HepG2 (cell line): Measurements from ENCODE around the gene PCED1B. TPM values are rescaled to one million over a fixed set of nuclear protein-coding genes. Genes with fewer than 3 reads are reported as not detected.

Source experiments
- ATAC-seq: fragments of 200-7000 bp; cut with Tn5 transposase; 3 replicates; pipeline ENCODE4 v1.9.1; 2020; ENCODE audit warnings: mild to moderate bottlenecking, moderate library complexity
- BruUV-seq: library from RNA; stranded (reverse); fragments of 400-500 nt; replicated peaks from 2 replicates; lab custom pipeline; 2021; lab: Mats Ljungman, UMichigan
- CTCF ChIA-PET: fragments of 300-600 bp; formaldehyde crosslinking; extraction: SDS; loops from one replicate; lab custom pipeline; 2021; ENCODE audit warnings: low total read pairs, inconsistent platforms, low intra/inter-chr PET ratio; lab: Yijun Ruan, JAX
- POLR2A ChIA-PET: fragments of 350-600 bp; sonication (Branson Sonifier 250); formaldehyde crosslinking; loops from one replicate; lab custom pipeline; 2020; ENCODE audit warnings: antibody characterized with exemption, inconsistent platforms; lab: Yijun Ruan, JAX
- DNase-seq: peaks from one replicate; pipeline ENCODE4 v3.0.0-alpha.2; 2015; ENCODE audit warnings: low spot score
- FAIRE-seq: peaks from 3 replicates; lab custom pipeline; 2011; peaks lifted over from hg19 to GRCh38; lab: Jason Lieb, UNC
- H2AFZ ChIP-seq: one replicate; pipeline ENCODE4 v1.6.1; 2011; ENCODE audit warnings: low read length, inconsistent platforms
- H3K27ac ChIP-seq: fragments of 300-600 bp; 3 replicates; pipeline ENCODE4 v1.8.0; 2011; ENCODE audit warnings: mixed run types, mild to moderate bottlenecking, mixed read lengths, low read length, inconsistent platforms; ENCODE audit not compliant: insufficient read depth; ENCODE audit errors: extremely low read length
- H3K27me3 ChIP-seq, 2 experiments: fragments of 200-600 bp in 1 of 2; 2 replicates in 1 of 2; 3 replicates in 1 of 2; pipeline versions ENCODE4 v1.6.0 to v1.8.0; 2011; ENCODE audit warnings: low read length in 2 of 2, mild to moderate bottlenecking in 2 of 2, moderate library complexity in 2 of 2, inconsistent platforms in 1 of 2; ENCODE audit not compliant: insufficient read depth in 2 of 2, control insufficient read depth in 1 of 2
- H3K36me3 ChIP-seq, 2 experiments: fragments of 200-600 bp in 1 of 2; replicated peaks in 1 of 2; 2 replicates in 1 of 2; 3 replicates in 1 of 2; pipeline versions ENCODE4 v1.5.1 to v1.8.0; 2011; ENCODE audit warnings: low read length in 2 of 2, inconsistent platforms in 1 of 2; ENCODE audit not compliant: insufficient read depth in 2 of 2, control insufficient read depth in 1 of 2
- H3K4me1 ChIP-seq: 2 replicates; pipeline ENCODE4 v1.5.1; 2012; ENCODE audit warnings: low read length, inconsistent platforms; ENCODE audit not compliant: insufficient read depth
- H3K4me2 ChIP-seq: 2 replicates; pipeline ENCODE4 v1.6.0; 2011; ENCODE audit warnings: low read depth, low read length, inconsistent platforms
- H3K4me3 ChIP-seq, 3 experiments: fragments of 200-600 bp in 1 of 3; sonication (generic), shearing (Covaris generic) in 1 of 3; replicated peaks in 1 of 3; 2 replicates each; pipeline ENCODE4 v1.5.1; 2011 to 2016; ENCODE audit warnings: low read length in 3 of 3, inconsistent platforms in 2 of 3, low read depth in 2 of 3, mild to moderate bottlenecking in 2 of 3, control low read depth in 1 of 3, mixed read lengths in 1 of 3; ENCODE audit not compliant: insufficient read depth in 1 of 3
- H3K79me2 ChIP-seq: one replicate; pipeline ENCODE4 v1.6.1; 2011; ENCODE audit warnings: low read length, inconsistent platforms; ENCODE audit not compliant: insufficient read depth
- H3K9ac ChIP-seq: 2 replicates; pipeline ENCODE4 v1.6.0; 2011; ENCODE audit warnings: mild to moderate bottlenecking, low read depth, low read length, inconsistent platforms; ENCODE audit not compliant: insufficient read depth
- H3K9me3 ChIP-seq: 2 replicates; pipeline ENCODE4 v1.5.1; 2012; ENCODE audit warnings: mild to moderate bottlenecking, low read length
- H4K20me1 ChIP-seq: 2 replicates; pipeline ENCODE4 v1.6.0; 2011; ENCODE audit warnings: inconsistent platforms, mild to moderate bottlenecking, low read length, moderate library complexity; ENCODE audit not compliant: insufficient read depth
- ARID2 ChIP-seq: sonication (generic); formaldehyde crosslinking; IDR thresholded peaks from 2 replicates; pipeline ENCODE4 v1.8.1; 2022; ENCODE audit warnings: mild to moderate bottlenecking, missing genetic modification reagents, borderline replicate concordance
- ARNTL ChIP-seq: sonication (generic); formaldehyde crosslinking; IDR thresholded peaks from 2 replicates; pipeline ENCODE4 v1.4.0; 2020; ENCODE audit warnings: mild to moderate bottlenecking, missing genetic modification reagents
- CREM ChIP-seq, 2 experiments: sonication (generic) in 1 of 2; formaldehyde crosslinking in 1 of 2; IDR thresholded peaks; 2 replicates each; pipeline versions ENCODE4 v1.4.0 to v1.6.1; 2016 to 2020; ENCODE audit warnings: antibody characterized with exemption in 1 of 2, mild to moderate bottlenecking in 1 of 2, missing genetic modification reagents in 1 of 2
- DR1 ChIP-seq: sonication (generic); formaldehyde crosslinking; IDR thresholded peaks from 2 replicates; pipeline ENCODE4 v1.8.0; 2021; ENCODE audit warnings: mild to moderate bottlenecking, missing genetic modification reagents, inconsistent platforms
- FOXO1 ChIP-seq: sonication (generic); formaldehyde crosslinking; IDR thresholded peaks from 2 replicates; pipeline ENCODE4 v1.4.0; 2020; ENCODE audit warnings: missing genetic modification reagents
- KDM3A ChIP-seq: IDR thresholded peaks from 2 replicates; pipeline ENCODE4 v1.6.1; 2018; ENCODE audit warnings: low read depth, missing compliant biosample characterization
- NCOA5 ChIP-seq: sonication (generic); formaldehyde crosslinking; IDR thresholded peaks from 2 replicates; pipeline ENCODE4 v1.4.0; 2020; ENCODE audit warnings: missing genetic modification reagents
- POLR2AphosphoS5 ChIP-seq: IDR thresholded peaks from 2 replicates; pipeline ENCODE4 v1.6.1; 2012; ENCODE audit warnings: low read depth, low read length
- PRMT3 ChIP-seq: sonication (generic); formaldehyde crosslinking; IDR thresholded peaks from 2 replicates; pipeline ENCODE4 v1.8.1; 2022; ENCODE audit warnings: low read depth, mild to moderate bottlenecking, moderate library complexity, missing genetic modification reagents, borderline replicate concordance
- SKI ChIP-seq: fragments of 450-650 bp; IDR thresholded peaks from one replicate; pipeline ENCODE4 v1.6.1; 2018; ENCODE audit warnings: mild to moderate bottlenecking; ENCODE audit not compliant: partially characterized antibody
- SPEN ChIP-seq: sonication (generic); formaldehyde crosslinking; IDR thresholded peaks from 2 replicates; pipeline ENCODE4 v1.5.1; 2020; ENCODE audit warnings: low read depth, mild to moderate bottlenecking, missing genetic modification reagents
- STAG1 ChIP-seq: sonication (generic); formaldehyde crosslinking; IDR thresholded peaks from 2 replicates; pipeline ENCODE4 v1.4.0; 2020; ENCODE audit warnings: missing genetic modification reagents
- TOPORS ChIP-seq: sonication (generic); formaldehyde crosslinking; IDR thresholded peaks from 2 replicates; pipeline ENCODE4 v1.8.0; 2023; ENCODE audit warnings: mild to moderate bottlenecking, missing genetic modification reagents
- ZBTB1 ChIP-seq: sonication (generic); formaldehyde crosslinking; IDR thresholded peaks from 2 replicates; pipeline ENCODE4 v1.4.0; 2020; ENCODE audit warnings: missing genetic modification reagents, borderline replicate concordance
- ZNF17 ChIP-seq: sonication (generic); formaldehyde crosslinking; IDR thresholded peaks from 2 replicates; pipeline ENCODE4 v1.5.0; 2020; ENCODE audit warnings: mild to moderate bottlenecking, missing genetic modification reagents
- ZNF230 ChIP-seq: sonication (generic); formaldehyde crosslinking; IDR thresholded peaks from 2 replicates; pipeline ENCODE4 v1.4.0; 2020; ENCODE audit warnings: mild to moderate bottlenecking, missing genetic modification reagents
- ZNF343 ChIP-seq: sonication (generic); formaldehyde crosslinking; IDR thresholded peaks from 2 replicates; pipeline ENCODE4 v1.4.0; 2020; ENCODE audit warnings: mild to moderate bottlenecking, missing genetic modification reagents
- ZNF484 ChIP-seq: sonication (generic); formaldehyde crosslinking; IDR thresholded peaks from 2 replicates; pipeline ENCODE4 v1.5.1; 2020; ENCODE audit warnings: mild to moderate bottlenecking, low read depth, missing genetic modification reagents, borderline replicate concordance
- ZNF639 ChIP-seq: conservative IDR thresholded peaks from 2 replicates; pipeline ENCODE4 v1.6.1; 2018; ENCODE audit warnings: missing genetic modification reagents
- ZNF790 ChIP-seq: sonication (generic); formaldehyde crosslinking; IDR thresholded peaks from 2 replicates; pipeline ENCODE4 v1.8.0; 2022; ENCODE audit warnings: missing genetic modification reagents, mild to moderate bottlenecking, borderline replicate concordance
- WGBS: methylation state at CpG from one replicate; pipeline ENCODE4 v1.1.6; 2017; ENCODE audit warnings: low lambda C conversion rate; 5-methylcytosine and 5-hydroxymethylcytosine counted together
- in situ Hi-C: cut with HindIII; loops from 2 replicates; pipeline ENCODE4 v1.10.0; 2017; ENCODE audit warnings: low pct_unique_long_range_greater_than_20kb; ENCODE audit not compliant: extremely low pct_ligation_motif_present
- intact Hi-C: fragments of 100-400 bp; cut with micrococcal nuclease; formaldehyde crosslinking; loops from one replicate; pipeline ENCODE4 v1.10.0; 2022; ENCODE audit not compliant: unreplicated experiment
- polyA plus RNA-seq, 8 experiments: library from polyadenylated mRNA; depleted of rRNA in 3 of 8; stranded (reverse) in 7 of 8; unstranded in 1 of 8; fragments of >200 nt; fragmentation: Illumina TruSeq in 4 of 8; extraction: Trizol in 4 of 8; gene quantifications; 2 replicates each; pipeline versions ENCODE4 v1.2.1 to v1.2.3, GENCODE V29; 2011 to 2016; ENCODE audit warnings: low read depth in 4 of 8, missing spikeins in 1 of 8, mixed read lengths in 1 of 8; ENCODE audit not compliant: insufficient read depth in 1 of 8
- total RNA-seq, 5 experiments: library from RNA; depleted of rRNA; stranded (reverse); fragments of >200 nt; fragmentation: Illumina TruSeq; extraction: Trizol; gene quantifications; 2 replicates each; pipeline ENCODE4 v1.2.3, GENCODE V29; 2016; ENCODE audit warnings: low read depth in 1 of 5
- TF ChIP-seq, protein P1 (sequence below): IDR thresholded peaks from 2 replicates; pipeline ENCODE4 v1.6.1; 2016; ENCODE audit warnings: low read depth, control low read depth

PCED1B gene
- total and polyA plus RNA-seq, 2 of the 13 experiments (the other 11 are each of a cell fraction or from before 2014, with no cell fraction given), result 0.11 to 0.37 TPM

GRCh38 chr12:47141459-47141858, 62.0 kb downstream of the PCED1B start:
- FAIRE-seq (no peak), ATAC-seq (no peak), DNase-seq (no peak)
- H3K4me3 ChIP-seq, result no peak overlapping the region
- TF ChIP-seq ZNF790, result no peak
- TF ChIP-seq ARNTL (CRISPR knock-in tag), result no peak
- TF ChIP-seq ZBTB1 (CRISPR knock-in tag), result no peak
- no peak for TF ChIP-seq ZNF639
- TF ChIP-seq NCOA5 (CRISPR knock-in tag), result no peak
- no peak for TF ChIP-seq SKI
- no peak for TF ChIP-seq KDM3A
- no peak for TF ChIP-seq ARID2 (CRISPR knock-in tag)
- no peaks in the 10 kb centered on the region for H4K20me1 ChIP-seq
- H3K27ac ChIP-seq, result no peak overlapping the region
- H3K4me1 ChIP-seq, result no peaks in the 10 kb centered on the region
- intact Hi-C loops (no loop called here), in situ Hi-C loops (no loop called here)
- no peaks in the 10 kb centered on the region for H3K27me3 ChIP-seq
- ChIA-PET POLR2A (no interaction called here), CTCF (no interaction called here)
- H3K4me2 ChIP-seq, result no peak overlapping the region
- no TSS peak for BruUV-seq
- no peak overlapping the region for H2AFZ ChIP-seq
- H3K9ac ChIP-seq, result no peak overlapping the region
- no peaks in the 10 kb centered on the region for H3K9me3 ChIP-seq
- no peaks in the 10 kb centered on the region for H3K36me3 ChIP-seq
- H3K79me2 ChIP-seq, result no peaks in the 10 kb centered on the region

DNA sequence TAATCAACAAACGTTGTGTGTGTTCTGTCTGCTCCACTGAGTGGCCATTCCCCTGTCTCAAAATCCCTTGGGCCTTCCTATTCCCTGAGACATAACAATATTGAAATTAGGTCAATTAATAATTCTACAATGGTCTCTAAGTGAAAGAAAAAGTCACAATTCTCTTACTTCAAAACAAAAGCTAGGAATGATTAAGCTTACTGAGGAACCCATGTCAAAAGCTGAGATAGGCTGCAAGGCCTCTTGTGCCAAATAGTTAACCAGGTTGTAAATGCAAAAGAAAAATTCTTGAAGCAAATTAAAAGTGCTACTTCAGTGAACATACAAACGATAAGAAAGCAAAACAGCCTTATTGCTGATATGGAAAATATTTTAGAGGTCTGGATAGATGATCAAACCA, 65.3 kb downstream of the PCED1B start:
- no peak for ATAC-seq
- Histone ChIP-seq H3K4me3 (no peak overlapping the region), H3K36me3 (no peaks in the 10 kb centered on the region), H3K4me1 (no peaks in the 10 kb centered on the region), H4K20me1 (no peaks in the 10 kb centered on the region), H3K27ac (no peak overlapping the region), H3K79me2 (no peaks in the 10 kb centered on the region), H3K27me3 (no peaks in the 10 kb centered on the region), H3K9ac (no peak overlapping the region), H2AFZ (no peak overlapping the region), H3K4me2 (no peak overlapping the region), H3K9me3 (no peaks in the 10 kb centered on the region)
- FAIRE-seq, result no peak
- 0% methylated on average over 2 of the region's 2 CpGs for WGBS
- in situ Hi-C loops, result no loop called here
- ChIA-PET CTCF (no interaction called here), POLR2A (no interaction called here)
- intact Hi-C loops, result no loop called here
- DNase-seq, result no peak
- BruUV-seq, result no TSS peak
- TF ChIP-seq PRMT3 (no peak), ZNF17 (CRISPR knock-in tag) (no peak), ZNF484 (CRISPR knock-in tag) (no peak), SPEN (CRISPR knock-in tag) (no peak), ZNF343 (CRISPR knock-in tag) (no peak), CREM (IDR thresholded peaks at IDR 0.05) (no peak), CREM (CRISPR knock-in tag; IDR thresholded peaks at IDR 0.05) (no peak), FOXO1 (no peak), STAG1 (CRISPR knock-in tag) (no peak), TOPORS (CRISPR knock-in tag) (no peak), POLR2AphosphoS5 (no peak), ZNF230 (CRISPR knock-in tag) (no peak), DR1 (CRISPR knock-in tag) (no peak)
- TF ChIP-seq, protein P1, sequence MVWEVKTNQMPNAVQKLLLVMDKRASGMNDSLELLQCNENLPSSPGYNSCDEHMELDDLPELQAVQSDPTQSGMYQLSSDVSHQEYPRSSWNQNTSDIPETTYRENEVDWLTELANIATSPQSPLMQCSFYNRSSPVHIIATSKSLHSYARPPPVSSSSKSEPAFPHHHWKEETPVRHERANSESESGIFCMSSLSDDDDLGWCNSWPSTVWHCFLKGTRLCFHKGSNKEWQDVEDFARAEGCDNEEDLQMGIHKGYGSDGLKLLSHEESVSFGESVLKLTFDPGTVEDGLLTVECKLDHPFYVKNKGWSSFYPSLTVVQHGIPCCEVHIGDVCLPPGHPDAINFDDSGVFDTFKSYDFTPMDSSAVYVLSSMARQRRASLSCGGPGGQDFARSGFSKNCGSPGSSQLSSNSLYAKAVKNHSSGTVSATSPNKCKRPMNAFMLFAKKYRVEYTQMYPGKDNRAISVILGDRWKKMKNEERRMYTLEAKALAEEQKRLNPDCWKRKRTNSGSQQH, result no peak
